ENCODE results near the gene DGUOK. TPM values are rescaled to one million over a fixed set of nuclear protein-coding genes. Genes with fewer than 3 reads are reported as not detected.

Gene DGUOK
- total RNA-seq, 1 experiment from 2014 or later: 100 TPM

GRCh38 chr2:74005786-74006185, 79.1 kb downstream of the DGUOK start:
- Histone ChIP-seq H3K36me3 (ENCODE audit: control insufficient read depth in 1 of 2, insufficient read depth in 2 of 2, low read length in 2 of 2) (no peaks in the 10 kb centered on the region), H3K4me1 (ENCODE audit: control insufficient read depth in 1 of 2, insufficient read depth in 2 of 2, low read length in 2 of 2) (peaks cover 6 to 21% of the 10 kb centered on the region in 2 experiments; a peak in 3 of 4 replicates), H3K9me3 (ENCODE audit: control insufficient read depth in 1 of 2, insufficient read depth in 1 of 2, low read depth in 1 of 2, low read length in 2 of 2) (no peaks in the 10 kb centered on the region), H3K4me3 (replicated peaks in 1 of 2; ENCODE audit: low read depth in 1 of 2, low read length in 2 of 2) (no peak overlapping the region), H3K27ac (ENCODE audit: low read depth, low read length) (no peak overlapping the region), H3K79me2 (ENCODE audit: insufficient read depth, low read length) (peaks cover 51% of the 10 kb centered on the region), H3K9me2 (ENCODE audit: insufficient read depth) (no peaks in the 10 kb centered on the region), H3K4me2 (ENCODE audit: low read length) (no peak overlapping the region), H4K20me1 (ENCODE audit: insufficient read depth) (0 out of 2 replicates have a peak, but pooled peaks cover 4% of the 10 kb centered on the region), H3K9ac (ENCODE audit: low read length) (no peak overlapping the region), H3K27me3 (ENCODE audit: insufficient read depth, low read length) (no peaks in the 10 kb centered on the region), H2AFZ (ENCODE audit: low read depth, low read length, poor library complexity, severe bottlenecking) (no peak overlapping the region)
- TF ChIP-seq SRF (IDR thresholded peaks at IDR 0.05; ENCODE audit: low read depth) (no peak), YY1 (IDR thresholded peaks at IDR 0.05; ENCODE audit: extremely low read depth, insufficient replicate concordance, low read depth, low read length) (no peak), EZH2phosphoT487 (IDR thresholded peaks at IDR 0.05; ENCODE audit: borderline replicate concordance) (no peak), EGR1 (IDR thresholded peaks at IDR 0.05; ENCODE audit: low read depth) (no peak), JUND (IDR thresholded peaks at IDR 0.05) (no peak), MAX (IDR thresholded peaks at IDR 0.05) (no peak), ELF1 (IDR thresholded peaks at IDR 0.05; ENCODE audit: borderline replicate concordance, low read depth) (no peak), FOSL1 (IDR thresholded peaks at IDR 0.05; ENCODE audit: low read depth) (no peak), CTCF (IDR thresholded peaks at IDR 0.05 in 2 of 3, conservative IDR thresholded peaks at IDR 0.05 in 1 of 3; ENCODE audit: borderline replicate concordance in 1 of 3, insufficient read depth in 1 of 3, low read depth in 2 of 3, low read length in 2 of 3) (no peak), RAD21 (IDR thresholded peaks at IDR 0.05; ENCODE audit: low read depth) (no peak), POLR2AphosphoS5 (IDR thresholded peaks at IDR 0.05; ENCODE audit: low read depth, low read length) (no peak), REST (IDR thresholded peaks at IDR 0.05; ENCODE audit: low read depth) (no peak), ATF3 (IDR thresholded peaks at IDR 0.05) (no peak), CEBPB (IDR thresholded peaks at IDR 0.05; ENCODE audit: low read depth) (no peak), EZH2 (IDR thresholded peaks at IDR 0.05) (no peak), ZBTB33 (IDR thresholded peaks at IDR 0.05; ENCODE audit: extremely low read depth, insufficient replicate concordance, low read length) (no peak), SIN3A (IDR thresholded peaks at IDR 0.05; ENCODE audit: low read depth) (no peak)
- ATAC-seq: no peak
- BruUV-seq (replicated peaks): no TSS peak
- ChIA-PET POLR2A (interaction anchor here (1.6 kb wide), 1 partner anchor 11 kb away, joined by 3 read pairs; no protein-coding TSS in a partner anchor), RAD21 (ENCODE audit: low non-redundant PET in 1 of 2, low total read pairs in 2 of 2, uncharacterized antibody in 2 of 2, unreplicated experiment in 2 of 2) (no interaction called here), CTCF (no interaction called here)
- intact Hi-C loops (cut with micrococcal nuclease): no loop called here
- DNase-seq (ENCODE audit: low read depth, low spot score): no peak

Measured in HCT116 (cell line).